ENCODE data around the gene RAB7B.

The RAB7B gene

DNA sequence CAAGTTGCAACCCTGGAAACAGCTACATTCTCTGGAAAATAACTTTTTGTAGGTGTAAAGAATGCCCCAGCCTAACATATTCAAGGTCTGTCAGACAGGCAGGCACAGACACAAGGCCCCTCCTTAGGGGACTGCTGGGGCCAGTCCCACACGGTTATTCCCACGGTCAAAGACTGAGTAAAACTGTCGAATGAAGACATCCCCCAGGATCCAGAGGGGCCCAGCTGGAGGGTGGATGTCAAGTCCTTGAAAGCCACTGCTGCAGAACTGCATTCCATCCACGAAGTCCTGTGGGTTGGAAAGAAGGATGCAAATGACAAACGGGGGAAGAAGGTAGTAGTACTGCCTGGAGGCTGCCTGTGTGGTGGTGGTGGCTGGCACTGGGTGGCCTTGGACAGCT is 6.9 kb upstream of the RAB7B start:
- Histone ChIP-seq H3K9me3 (ENCODE audit: insufficient read depth, low read length) (no peaks in the 10 kb centered on the region), H3K4me2 (ENCODE audit: low read depth, low read length, poor library complexity, severe bottlenecking) (no peak overlapping the region), H3K4me3 (ENCODE audit: insufficient read depth, low read length, poor library complexity, severe bottlenecking) (no peak overlapping the region), H3K36me3 (ENCODE audit: low read length) (no peaks in the 10 kb centered on the region), H4K20me1 (ENCODE audit: low read depth, low read length) (no peaks in the 10 kb centered on the region), H3F3A (ENCODE audit: insufficient read depth) (no peaks in the 10 kb centered on the region), H3K9me2 (replicated peaks; ENCODE audit: insufficient read depth, low read length) (no peaks in the 10 kb centered on the region), H3K27me3 (ENCODE audit: low read length) (no peaks in the 10 kb centered on the region), H2AFZ (ENCODE audit: low read depth, low read length, severe bottlenecking) (no peak overlapping the region), H3K79me2 (ENCODE audit: insufficient read depth, low read length) (no peaks in the 10 kb centered on the region), H3K27ac (ENCODE audit: low read depth, low read length) (no peak overlapping the region), H3K9ac (ENCODE audit: low read length) (no peak overlapping the region)
- TF ChIP-seq CTCF (IDR thresholded peaks at IDR 0.05; ENCODE audit: insufficient read depth, low read length, poor library complexity, severe bottlenecking) (no peak), EZH2phosphoT487 (conservative IDR thresholded peaks at IDR 0.05; ENCODE audit: low read length) (no peak)

DNA sequence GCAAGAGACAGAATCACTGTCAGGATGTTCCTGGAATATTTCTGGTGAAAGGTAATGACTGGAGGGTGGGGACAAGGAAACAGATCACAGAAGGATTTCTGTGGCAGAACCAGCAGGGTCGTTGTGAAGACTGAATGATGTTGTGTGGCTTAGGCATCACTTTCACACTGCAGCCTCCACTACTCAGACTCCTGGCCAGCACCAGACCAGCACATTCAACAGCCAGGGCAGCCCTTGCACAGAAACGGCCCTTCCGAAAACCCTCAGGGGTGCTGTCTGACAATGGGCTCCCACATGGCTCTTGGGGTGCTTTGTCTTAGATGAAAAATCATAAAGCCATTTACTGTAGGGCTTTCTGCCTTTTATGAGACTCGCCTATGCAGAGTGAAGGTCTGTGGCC is 3.8 kb upstream of the RAB7B start:
- Histone ChIP-seq H4K20me1 (ENCODE audit: low read depth, low read length) (no peaks in the 10 kb centered on the region), H3K9me3 (ENCODE audit: insufficient read depth, low read length) (no peaks in the 10 kb centered on the region), H3K9ac (ENCODE audit: low read length) (no peak overlapping the region), H3K79me2 (ENCODE audit: insufficient read depth, low read length) (no peaks in the 10 kb centered on the region), H3F3A (ENCODE audit: insufficient read depth) (no peaks in the 10 kb centered on the region), H3K4me3 (ENCODE audit: insufficient read depth, low read length, poor library complexity, severe bottlenecking) (no peak overlapping the region), H3K27me3 (ENCODE audit: low read length) (no peaks in the 10 kb centered on the region), H3K36me3 (ENCODE audit: low read length) (no peaks in the 10 kb centered on the region), H3K9me2 (replicated peaks; ENCODE audit: insufficient read depth, low read length) (no peaks in the 10 kb centered on the region), H3K27ac (ENCODE audit: low read depth, low read length) (no peak overlapping the region), H2AFZ (ENCODE audit: low read depth, low read length, severe bottlenecking) (no peak overlapping the region), H3K4me2 (ENCODE audit: low read depth, low read length, poor library complexity, severe bottlenecking) (no peak overlapping the region)
- TF ChIP-seq CTCF (IDR thresholded peaks at IDR 0.05; ENCODE audit: insufficient read depth, low read length, poor library complexity, severe bottlenecking): no peak
- TF ChIP-seq EZH2phosphoT487 (conservative IDR thresholded peaks at IDR 0.05; ENCODE audit: low read length): no peak

- H4K20me1 ChIP-seq (ENCODE audit: low read depth, low read length): no peaks in the 10 kb centered on the region
These were observed 2.6 kb upstream of the RAB7B start for GRCh38 chr1:206005778-206006180.

More at GRCh38 chr1:206005778-206006180, 2.6 kb upstream of the RAB7B start:
- Histone ChIP-seq H3K9ac (ENCODE audit: low read length) (no peak overlapping the region), H2AFZ (ENCODE audit: low read depth, low read length, severe bottlenecking) (no peak overlapping the region), H3K4me2 (ENCODE audit: low read depth, low read length, poor library complexity, severe bottlenecking) (no peak overlapping the region), H3K4me3 (ENCODE audit: insufficient read depth, low read length, poor library complexity, severe bottlenecking) (no peak overlapping the region), H3K9me3 (ENCODE audit: insufficient read depth, low read length) (no peaks in the 10 kb centered on the region), H3K9me2 (replicated peaks; ENCODE audit: insufficient read depth, low read length) (no peaks in the 10 kb centered on the region), H3K27ac (ENCODE audit: low read depth, low read length) (no peak overlapping the region), H3F3A (ENCODE audit: insufficient read depth) (no peaks in the 10 kb centered on the region), H3K36me3 (ENCODE audit: low read length) (no peaks in the 10 kb centered on the region), H3K27me3 (ENCODE audit: low read length) (no peaks in the 10 kb centered on the region), H3K79me2 (ENCODE audit: insufficient read depth, low read length) (no peaks in the 10 kb centered on the region)
- TF ChIP-seq CTCF (IDR thresholded peaks at IDR 0.05; ENCODE audit: insufficient read depth, low read length, poor library complexity, severe bottlenecking) (no peak), EZH2phosphoT487 (conservative IDR thresholded peaks at IDR 0.05; ENCODE audit: low read length) (no peak)
